ENCODE data around the gene NUBPL. TPM values are rescaled to one million over a fixed set of nuclear protein-coding genes. Genes with fewer than 3 reads are reported as not detected.
"Not testable (repeated sequence)": the region's sequence is repeated elsewhere in the genome, so short reads cannot be mapped to it uniquely, and the experiment has no call there.

Gene NUBPL
- total and polyA plus RNA-seq, 7 donors, result 5.3 to 15.5 (median 9.2) TPM

- Histone ChIP-seq H3K36me3 (peaks cover 0 to 4% (median 0%) of the 10 kb centered on the region in 4 donors), H3K27ac (no peak overlapping the region), H3K4me3 (no peak overlapping the region), H3K27me3 (no peaks in the 10 kb centered on the region), H3K9me3 (peaks cover 0 to 5% (median 0%) of the 10 kb centered on the region in 4 donors), H3K4me1 (peaks cover 0 to 4% (median 0%) of the 10 kb centered on the region in 4 donors)
- DNase-seq, result no peak
- no peak for TF ChIP-seq POLR2AphosphoS5 (IDR thresholded peaks at IDR 0.05)
- no peak for TF ChIP-seq CTCF (IDR thresholded peaks at IDR 0.05)
- TF ChIP-seq EP300 (IDR thresholded peaks at IDR 0.05), result no peak
- no peak for TF ChIP-seq POLR2A (IDR thresholded peaks at IDR 0.05)
- 97% methylated on average over 5 of the region's 5 CpGs for WGBS, 2 donors
- intact Hi-C loops (cut with DNase I), result no loop called here
Measured at GRCh38 chr14:31622060-31622459, 60.9 kb downstream of the NUBPL start.

- intact Hi-C loops (cut with DNase I); H3K27me3 ChIP-seq; H3K36me3 ChIP-seq; DNase-seq; H3K4me1 ChIP-seq; H3K27ac ChIP-seq; H3K4me3 ChIP-seq; H3K9me3 ChIP-seq: not testable (repeated sequence)
- 96 to 97% methylated on average over 5 of the region's 5 CpGs for WGBS, 2 donors
Measured at GRCh38 chr14:31652900-31653299, 91.7 kb downstream of the NUBPL start.

- TF ChIP-seq POLR2A (IDR thresholded peaks at IDR 0.05) (no peak), CTCF (IDR thresholded peaks at IDR 0.05) (no peak), EP300 (IDR thresholded peaks at IDR 0.05) (no peak), POLR2AphosphoS5 (IDR thresholded peaks at IDR 0.05) (no peak)
- DNase-seq, result no peak
- Histone ChIP-seq H3K4me1 (peaks cover 0 to 12% (median 3%) of the 10 kb centered on the region in 4 donors), H3K4me3 (no peak overlapping the region), H3K27ac (no peak overlapping the region), H3K9me3 (peaks cover 0 to 4% (median 0%) of the 10 kb centered on the region in 4 donors), H3K36me3 (no peaks in the 10 kb centered on the region), H3K27me3 (no peaks in the 10 kb centered on the region)
- intact Hi-C loops (cut with DNase I), result no loop called here
Measured at GRCh38 chr14:31657917-31658316, 96.7 kb downstream of the NUBPL start.

- Histone ChIP-seq H3K27ac (no peak overlapping the region), H3K27me3 (no peaks in the 10 kb centered on the region), H3K9me3 (no peaks in the 10 kb centered on the region), H3K4me1 (peaks cover 0 to 12% (median 3%) of the 10 kb centered on the region in 4 donors), H3K36me3 (no peaks in the 10 kb centered on the region), H3K4me3 (no peak overlapping the region)
- intact Hi-C loops (cut with DNase I), result no loop called here
- DNase-seq, result no peak
- WGBS, 2 donors, result 21 to 62% methylated on average over 1 of the region's 1 CpG
- TF ChIP-seq EP300 (IDR thresholded peaks at IDR 0.05) (no peak), POLR2A (IDR thresholded peaks at IDR 0.05) (no peak), CTCF (IDR thresholded peaks at IDR 0.05) (no peak), POLR2AphosphoS5 (IDR thresholded peaks at IDR 0.05) (no peak)
Measured at GRCh38 chr14:31659278-31659677, 98.1 kb downstream of the NUBPL start.

GRCh38 chr14:31660191-31660590 is 99.0 kb downstream of the NUBPL start:
- Histone ChIP-seq H3K4me1 (peaks cover 0 to 12% (median 3%) of the 10 kb centered on the region in 4 donors), H3K4me3 (no peak overlapping the region), H3K27me3 (no peaks in the 10 kb centered on the region), H3K9me3 (no peaks in the 10 kb centered on the region), H3K36me3 (no peaks in the 10 kb centered on the region), H3K27ac (no peak overlapping the region)
- no peak for DNase-seq
- 82 to 88% methylated on average over 3 of the region's 3 CpGs for WGBS, 2 donors
- intact Hi-C loops (cut with DNase I), result no loop called here
- TF ChIP-seq CTCF (IDR thresholded peaks at IDR 0.05) (no peak), EP300 (IDR thresholded peaks at IDR 0.05) (no peak), POLR2AphosphoS5 (IDR thresholded peaks at IDR 0.05) (no peak), POLR2A (IDR thresholded peaks at IDR 0.05) (no peak)

Measured in sigmoid colon (tissue), 7 donors.